NK-92 (cell line): ENCODE results near the gene OR5P2.
"Not testable (repeated sequence)": the region's sequence is repeated elsewhere in the genome, so short reads cannot be mapped to it uniquely, and the experiment has no call there.

Source experiments
- DNase-seq: peaks from one replicate; lab custom pipeline; 2025; ENCODE audit not compliant: unreplicated experiment; lab: John Stamatoyannopoulos, UW

OR5P2 gene

GRCh38 chr11:7796842-7797241, at the start of gene OR5P2:
OR5P2 (minus strand) TSS chr11:7796942; CDS start chr11:7796942, 0 bp downstream.
- no peak for DNase-seq

- no peak for DNase-seq
These were observed 49.3 kb upstream of the OR5P2 start for GRCh38 chr11:7846003-7846402.

- no peak for DNase-seq
These were observed 48.2 kb upstream of the OR5P2 start for GRCh38 chr11:7844986-7845385.

- DNase-seq: no peak
These were observed 47.8 kb upstream of the OR5P2 start for GRCh38 chr11:7844521-7844920.

GRCh38 chr11:7840578-7840977, 43.8 kb upstream of the OR5P2 start:
- no peak for DNase-seq

GRCh38 chr11:7833527-7833926, 36.8 kb upstream of the OR5P2 start:
- DNase-seq: no peak

GRCh38 chr11:7830740-7831139, 34.0 kb upstream of the OR5P2 start, which contains the start of gene OR5P3:
OR5P3 (minus strand) TSS chr11:7830840.
- DNase-seq: no peak

- no peak for DNase-seq
These were observed 29.6 kb upstream of the OR5P2 start for GRCh38 chr11:7826324-7826723.

- not testable (repeated sequence) for DNase-seq
These were observed 23.7 kb upstream of the OR5P2 start for GRCh38 chr11:7820417-7820816.

GRCh38 chr11:7814897-7815296, 18.2 kb upstream of the OR5P2 start:
- not testable (repeated sequence) for DNase-seq

- DNase-seq: not testable (repeated sequence)
These were observed 13.6 kb upstream of the OR5P2 start for GRCh38 chr11:7810301-7810700.

- no peak for DNase-seq
These were observed 3.5 kb downstream of the OR5P2 start for GRCh38 chr11:7793233-7793632.

GRCh38 chr11:7787239-7787638, 9.5 kb downstream of the OR5P2 start:
- no peak for DNase-seq

GRCh38 chr11:7775689-7776088, 21.1 kb downstream of the OR5P2 start:
- no peak for DNase-seq

GRCh38 chr11:7764301-7764700, 32.4 kb downstream of the OR5P2 start:
- not testable (repeated sequence) for DNase-seq

- DNase-seq: no peak
These were observed 37.7 kb downstream of the OR5P2 start for GRCh38 chr11:7759010-7759409.

- DNase-seq: no peak
These were observed 47.3 kb downstream of the OR5P2 start for GRCh38 chr11:7749456-7749855.
